ENCODE results near the gene LRCOL1.
"Not testable (repeated sequence)": the region's sequence is repeated elsewhere in the genome, so short reads cannot be mapped to it uniquely, and the experiment has no call there.

Gene LRCOL1

GRCh38 chr12:132600048-132601032 is 10.0 kb downstream of the LRCOL1 start:
- DNase-seq, result no peak

- not testable (repeated sequence) for DNase-seq
Measured at GRCh38 chr12:132599502-132599901, 10.9 kb downstream of the LRCOL1 start.

GRCh38 chr12:132597333-132598316 is 12.8 kb downstream of the LRCOL1 start:
- DNase-seq, result no peak

GRCh38 chr12:132596016-132596415 is 14.4 kb downstream of the LRCOL1 start:
- DNase-seq, result no peak

GRCh38 chr12:132595183-132595582 is 15.2 kb downstream of the LRCOL1 start:
- no peak for DNase-seq

- DNase-seq, result no peak
Measured at GRCh38 chr12:132593938-132594358, 16.4 kb downstream of the LRCOL1 start.

- no peak for DNase-seq
Measured at GRCh38 chr12:132593521-132593920, 16.9 kb downstream of the LRCOL1 start.

GRCh38 chr12:132593071-132593470 is 17.3 kb downstream of the LRCOL1 start:
- no peak for DNase-seq

GRCh38 chr12:132592282-132592970 is 18.0 kb downstream of the LRCOL1 start:
- DNase-seq, result no peak

- no peak for DNase-seq
Measured at GRCh38 chr12:132591107-132591935, 19.1 kb downstream of the LRCOL1 start.

GRCh38 chr12:132588821-132589669 is 21.3 kb downstream of the LRCOL1 start:
- no peak for DNase-seq

GRCh38 chr12:132588319-132588718 is 22.1 kb downstream of the LRCOL1 start:
- DNase-seq, result no peak

- DNase-seq, result no peak
Measured at GRCh38 chr12:132587781-132588180, 22.6 kb downstream of the LRCOL1 start.

GRCh38 chr12:132586929-132587328 is 23.5 kb downstream of the LRCOL1 start:
- DNase-seq, result no peak

GRCh38 chr12:132585177-132585576 is 25.2 kb downstream of the LRCOL1 start:
- DNase-seq, result no peak

- DNase-seq, result no peak
Measured at GRCh38 chr12:132584429-132584828, 26.0 kb downstream of the LRCOL1 start.

GRCh38 chr12:132583736-132584135 is 26.6 kb downstream of the LRCOL1 start:
- DNase-seq, result no peak

- no peak for DNase-seq
Measured at GRCh38 chr12:132583411-132583710, 27.0 kb downstream of the LRCOL1 start.

GRCh38 chr12:132582582-132583410 is 27.6 kb downstream of the LRCOL1 start:
- no peak for DNase-seq

GRCh38 chr12:132582058-132582420 is 28.3 kb downstream of the LRCOL1 start:
- DNase-seq, result no peak
